Mammary epithelial cell (primary cell): ENCODE results near the gene EMSY.

ENCODE experiments used
- CTCF ChIP-seq, 2 donors: IDR thresholded peaks in 1 of 2; conservative IDR thresholded peaks in 1 of 2; 2 replicates each; pipeline ENCODE4 v1.5.1; 2011 to 2012; ENCODE audit warnings: inconsistent platforms in 2 of 2, low read length in 2 of 2, mild to moderate bottlenecking in 2 of 2, control low read depth in 1 of 2, low read depth in 1 of 2; ENCODE audit not compliant: insufficient read depth in 1 of 2; ENCODE audit errors: extremely low read depth in 1 of 2
- EZH2 ChIP-seq: IDR thresholded peaks from 2 replicates; pipeline ENCODE4 v1.6.1; 2012; ENCODE audit warnings: low read length, inconsistent platforms, borderline replicate concordance

DNA sequence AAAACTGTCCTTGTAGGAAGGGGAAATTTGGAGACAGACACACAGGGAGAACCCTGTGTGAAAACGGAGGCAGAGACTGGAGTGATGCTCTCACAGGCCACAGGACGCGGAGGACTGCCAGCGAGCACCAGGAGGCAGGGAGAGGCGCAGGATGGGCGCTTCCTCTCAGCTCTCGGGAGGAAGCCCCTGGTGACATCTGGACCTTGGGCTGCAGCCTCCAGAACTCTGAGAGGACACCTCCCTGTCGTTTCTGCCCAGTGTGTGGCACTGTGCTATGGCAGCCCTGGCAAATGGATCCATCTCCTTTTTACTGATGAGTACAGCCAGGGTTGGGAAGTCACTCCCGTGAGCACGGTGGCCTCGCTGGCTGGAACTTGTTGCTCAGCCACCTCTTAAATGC is 151.8 kb downstream of the EMSY start:
- TF ChIP-seq CTCF (conservative IDR thresholded peaks at IDR 0.05 in 1 of 2, IDR thresholded peaks at IDR 0.05 in 1 of 2; ENCODE audit: extremely low read depth in 1 of 2, insufficient read depth in 1 of 2, low read depth in 1 of 2, low read length in 2 of 2) (no peak), EZH2 (no peak)
